Mucosa of descending colon (tissue), 3 donors: ENCODE results near the gene MMP28. TPM values are rescaled to one million over a fixed set of nuclear protein-coding genes. Genes with fewer than 3 reads are reported as not detected.

ENCODE experiments used
- ATAC-seq: fragments of 200-7000 bp; cut with Tn5 transposase; one replicate; pipeline ENCODE4 v1.9.1; 2020; ENCODE audit warnings: mild to moderate bottlenecking, moderate library complexity
- DNase-seq, 3 donors: peaks; one replicate each; pipeline ENCODE4 v3.0.0-alpha.2; 2020
- H3K36me3 ChIP-seq: fragments of 200-600 bp; one replicate; pipeline ENCODE4 v1.8.0; 2021; ENCODE audit warnings: low read depth, mild to moderate bottlenecking
- H3K4me1 ChIP-seq: fragments of 200-600 bp; one replicate; pipeline ENCODE4 v1.8.0; 2021; ENCODE audit warnings: low read depth, mild to moderate bottlenecking
- H3K4me3 ChIP-seq: fragments of 200-600 bp; one replicate; pipeline ENCODE4 v1.8.0; 2021; ENCODE audit warnings: mild to moderate bottlenecking
- H3K9me3 ChIP-seq: fragments of 200-600 bp; one replicate; pipeline ENCODE4 v1.8.0; 2021; ENCODE audit warnings: mild to moderate bottlenecking
- CTCF ChIP-seq: fragments of 200-600 bp; IDR thresholded peaks from one replicate; pipeline ENCODE4 v1.8.0; 2022; ENCODE audit warnings: antibody characterized with exemption, mild to moderate bottlenecking
- intact Hi-C, 2 donors: fragments of 100-400 bp; cut with DNase I in 1 of 2; cut with micrococcal nuclease in 1 of 2; formaldehyde crosslinking; loops; one replicate each; pipeline versions ENCODE4 v1.11.0 to v1.11.1; 2022; cut with DNase I, micrococcal nuclease
- total RNA-seq, 3 donors: library from RNA; stranded (reverse); fragmentation: NEBNext Ultra II Directional in 2 of 3; extraction: Animal tissue kit (Norgen Biotek cat#: 25700) in 2 of 3; gene quantifications; one replicate each; pipeline versions ENCODE4 v1.2.1 to v1.2.4, GENCODE V29; 2021 to 2023
- donor health status: DM: no; HTN: no; CAD: no; lungs with moderate emphysema.
- donor health status: DM: no; HTN: no; CAD: no.
- donor health status: DM: no; HTN: yes; CAD: no.

The MMP28 gene
- total RNA-seq, 3 donors from 2014 or later = 31.0 to 82.4 (median 43.7) TPM

GRCh38 chr17:35716897-35717465 lies 78.5 kb downstream of the MMP28 start:
- intact Hi-C loops = no loop called here
- H3K4me1 ChIP-seq = no peaks in the 10 kb centered on the region
- ATAC-seq (no peak), DNase-seq (no peak)
- no peaks in the 10 kb centered on the region for H3K9me3 ChIP-seq
- no peak for TF ChIP-seq CTCF
- H3K36me3 ChIP-seq = no peaks in the 10 kb centered on the region
- H3K4me3 ChIP-seq = no peak overlapping the region

GRCh38 chr17:35716173-35716572 lies 79.3 kb downstream of the MMP28 start:
- H3K4me1 ChIP-seq = no peaks in the 10 kb centered on the region
- intact Hi-C loops = no loop called here
- H3K4me3 ChIP-seq = no peak overlapping the region
- TF ChIP-seq CTCF = no peak
- no peaks in the 10 kb centered on the region for H3K9me3 ChIP-seq
- DNase-seq (no peak), ATAC-seq (no peak)
- H3K36me3 ChIP-seq = no peaks in the 10 kb centered on the region

Other genes with a start within 250 kb of the MMP28 start
- gene SLFN14, start 234.8 kb downstream of the MMP28 start, total RNA-seq = not detected
- gene PEX12, start 217.1 kb downstream of the MMP28 start, total RNA-seq = 1 to 10 TPM; 2.8 to 4.9 (median 3.8) TPM
- 100 to 1,000 TPM; 127 to 177 (median 153) TPM for gene AP2B1, start 208.3 kb downstream of the MMP28 start, total RNA-seq
- gene RASL10B, start 64.0 kb downstream of the MMP28 start, total RNA-seq = 1 to 10 TPM in 1 of 3 donors, under 1 TPM in 1, not detected in 1; 0.65 to 4.6 TPM
- not detected for gene GAS2L2, start 42.4 kb downstream of the MMP28 start, total RNA-seq
- gene C17orf50, start 34.8 kb downstream of the MMP28 start, total RNA-seq = not detected
- 100 to 1,000 TPM; 131 to 165 (median 159) TPM for gene TAF15, start 13.8 kb upstream of the MMP28 start, total RNA-seq
- gene HEATR9, start 73.2 kb upstream of the MMP28 start, total RNA-seq = not detected
- gene CCL5, start 84.7 kb upstream of the MMP28 start, total RNA-seq = 10 to 100 TPM in 2 of 3 donors, 1 to 10 TPM in 1; 8.4 to 20.6 (median 13.7) TPM
- gene RDM1, start 135.1 kb upstream of the MMP28 start, total RNA-seq = 1 to 10 TPM in 2 of 3 donors, not detected in 1; 1.3 to 3.1 TPM
- not detected for gene LYZL6, start 148.1 kb upstream of the MMP28 start, total RNA-seq
- gene CCL16, start 185.9 kb upstream of the MMP28 start, total RNA-seq = under 1 TPM in 2 of 3 donors, not detected in 1; 0.20 to 0.44 TPM
- 1 to 10 TPM; 4.0 to 7.2 (median 6.2) TPM for gene CCL14, start 191.1 kb upstream of the MMP28 start, total RNA-seq
- gene CCL15, start 205.9 kb upstream of the MMP28 start, total RNA-seq = 10 to 100 TPM; 19.8 to 79.4 (median 59.7) TPM
- 1 to 10 TPM; 1.3 to 5.2 (median 3.3) TPM for gene CCL23, start 222.3 kb upstream of the MMP28 start, total RNA-seq